Activated CD4-positive, alpha-beta T cell treated with anti-CD3 and anti-CD28 coated beads, Interleukin-2, amount 50 U/mL, for 48 hours (primary cell): Measurements from ENCODE around the gene NFYC.
A peak's percentile ranks its signal among the peaks of the same experiment; 100 is the strongest.

Experiments
- DNase-seq, 2 experiments: peaks; one replicate each; pipeline ENCODE4 v3.0.0-alpha.2; 2020

The NFYC gene

DNA sequence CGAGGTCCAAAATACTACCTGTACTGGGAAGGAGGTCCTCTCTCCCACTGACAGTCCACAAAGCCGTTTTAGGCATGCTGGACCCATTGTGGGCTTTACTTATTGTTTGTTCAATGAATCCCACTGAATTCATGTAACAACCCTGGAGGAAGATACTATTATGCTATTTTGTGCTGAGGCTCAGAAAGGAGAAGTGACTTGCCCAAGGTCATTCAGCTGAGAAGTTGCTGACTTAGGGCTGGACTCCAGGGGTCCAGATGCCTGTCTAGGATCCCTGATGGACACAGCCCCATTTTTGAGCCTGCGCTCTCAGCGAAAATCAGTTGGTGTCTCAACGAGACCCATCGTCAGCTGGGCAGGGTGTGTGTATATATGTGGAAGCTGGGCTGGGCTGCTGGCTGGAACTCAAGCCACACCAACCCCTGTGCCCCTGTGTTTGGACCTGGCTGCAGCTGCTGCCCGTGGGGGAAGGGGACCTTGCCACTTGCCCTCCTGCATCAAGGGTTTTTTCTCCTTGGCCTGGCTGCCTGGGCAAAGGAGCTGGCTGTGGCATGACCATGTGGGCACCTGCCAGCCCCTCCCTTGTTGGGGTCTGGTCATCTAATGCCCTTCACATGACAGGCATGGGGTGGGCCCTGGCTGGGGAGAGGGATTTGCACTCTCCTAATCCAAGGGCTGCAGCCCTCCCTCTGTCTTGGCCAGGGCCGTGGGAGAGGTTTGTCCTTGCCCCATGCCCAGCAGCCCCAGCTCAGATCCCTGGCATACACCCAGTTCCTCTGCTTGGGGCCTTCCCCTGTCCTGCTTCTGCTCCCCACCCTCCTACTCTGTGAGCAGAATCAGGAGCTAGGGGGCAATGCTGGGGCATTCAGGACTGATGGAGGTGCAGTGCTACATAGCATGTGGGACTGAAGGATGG lies 107.1 kb downstream of the NFYC start:
- no peak for DNase-seq

DNA sequence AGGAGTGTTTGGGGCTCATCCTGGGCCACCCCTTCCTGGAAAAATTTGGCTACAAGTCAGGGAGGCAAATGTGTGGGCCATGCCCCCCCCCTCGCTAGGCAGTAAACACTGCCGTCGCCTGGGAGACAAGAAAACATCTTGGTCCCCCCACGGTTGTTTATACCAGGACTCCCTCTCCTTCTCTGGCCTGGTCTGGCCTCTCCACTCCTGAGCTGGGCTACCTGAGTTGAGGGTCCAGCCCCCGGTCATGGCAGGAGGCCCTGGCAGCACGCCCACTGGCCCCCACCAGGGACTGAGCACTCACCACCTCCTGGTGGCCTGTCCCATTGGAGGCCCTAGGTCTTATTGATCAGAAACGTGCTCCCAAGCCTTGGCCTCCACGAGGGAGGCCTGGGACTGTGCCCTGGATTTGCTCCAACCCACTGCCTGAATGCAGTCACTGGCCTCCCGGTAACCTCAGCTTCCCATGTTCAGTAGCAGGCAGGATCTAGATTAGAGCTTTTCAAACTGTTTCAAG lies 107.9 kb downstream of the NFYC start:
- DNase-seq: no peak

DNA sequence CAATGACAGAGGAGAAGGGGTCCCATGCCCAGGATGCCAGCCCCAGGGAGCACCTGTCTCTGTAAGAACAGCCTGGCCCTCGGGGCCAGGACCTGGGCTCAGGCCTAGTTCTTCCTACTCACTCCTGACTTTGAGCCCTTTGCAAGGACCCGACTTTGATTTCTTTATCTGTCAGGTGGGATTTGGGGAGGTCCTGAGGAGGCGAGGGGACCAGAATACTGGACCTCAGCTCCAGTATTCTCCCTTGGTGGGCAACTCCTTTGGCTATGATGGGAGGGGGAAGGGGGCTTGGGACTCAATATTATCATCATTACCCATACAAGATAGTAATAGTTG lies 110.2 kb downstream of the NFYC start:
- no peak for DNase-seq

DNA sequence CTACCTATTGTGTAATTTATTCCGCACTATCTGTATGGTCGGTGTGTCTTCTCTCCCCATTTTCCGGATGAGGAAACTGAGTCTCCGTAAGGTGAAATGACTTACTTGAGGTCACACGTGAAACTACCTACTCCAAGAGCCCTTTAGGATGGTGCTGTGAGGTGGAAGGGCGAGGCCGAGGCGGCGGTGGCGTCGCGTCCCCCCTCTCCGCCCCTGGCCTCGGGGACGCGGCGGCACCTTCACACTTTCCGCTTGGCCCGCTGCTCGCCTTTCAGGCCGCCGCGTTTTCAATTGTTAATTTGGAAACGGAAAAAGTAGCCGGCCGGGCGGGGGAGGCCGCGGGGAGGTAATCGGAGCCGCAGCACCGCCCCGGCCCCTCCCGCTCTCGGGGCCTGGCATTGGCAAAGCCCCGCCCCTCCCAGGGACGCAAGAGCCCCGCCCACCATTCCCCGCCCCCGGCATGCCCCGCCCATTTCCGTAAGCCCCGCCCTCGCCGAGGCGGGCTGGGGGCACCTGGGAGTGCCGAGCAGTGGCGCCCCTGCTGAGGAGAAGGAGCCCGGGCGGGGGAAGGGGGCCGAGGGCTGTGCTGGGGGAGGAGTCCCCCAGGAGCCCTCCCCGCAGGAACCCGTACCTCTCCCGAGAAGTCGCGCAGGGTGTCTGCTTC lies 110.7 kb downstream of the NFYC start:
- peak; percentile 84 to 86 for DNase-seq

DNA sequence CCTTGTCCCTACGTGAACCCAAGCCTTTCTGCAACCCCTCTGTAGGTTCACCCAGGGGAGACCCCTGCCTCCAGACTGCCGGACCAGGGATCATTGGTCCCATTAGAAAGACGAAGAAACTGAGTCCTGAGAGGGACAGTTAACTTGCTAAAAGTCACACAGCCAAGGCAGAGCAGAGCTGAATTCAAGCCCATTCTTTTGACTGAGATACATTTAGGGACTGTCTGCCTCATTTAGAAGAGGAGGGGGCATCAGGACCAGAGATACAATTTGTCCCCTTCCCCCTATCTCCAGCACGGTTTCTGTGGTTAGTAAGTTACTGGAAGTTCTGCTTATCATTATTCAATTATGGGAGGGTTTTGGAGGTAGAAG lies 111.2 kb downstream of the NFYC start:
- DNase-seq: no peak

DNA sequence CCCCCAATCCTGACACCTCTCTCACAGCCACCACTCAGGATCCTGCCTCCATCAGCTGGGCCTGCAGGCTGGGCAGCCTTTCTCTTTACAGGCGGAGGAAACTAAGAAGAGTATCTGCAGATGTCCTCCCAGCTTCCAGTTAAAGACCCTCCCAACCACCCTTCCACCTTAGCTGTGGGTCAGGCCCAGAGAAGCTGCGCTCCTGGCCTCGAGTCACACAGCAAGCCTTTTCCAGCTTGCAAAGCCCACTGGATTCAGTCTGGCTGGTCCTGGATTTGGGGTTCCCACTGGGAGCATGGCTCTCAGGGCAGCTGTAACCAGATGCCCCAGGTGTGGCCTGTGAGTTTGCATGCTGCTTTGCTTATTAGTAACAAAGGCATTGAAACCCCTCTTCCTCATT lies 111.9 kb downstream of the NFYC start:
- DNase-seq: no peak

DNA sequence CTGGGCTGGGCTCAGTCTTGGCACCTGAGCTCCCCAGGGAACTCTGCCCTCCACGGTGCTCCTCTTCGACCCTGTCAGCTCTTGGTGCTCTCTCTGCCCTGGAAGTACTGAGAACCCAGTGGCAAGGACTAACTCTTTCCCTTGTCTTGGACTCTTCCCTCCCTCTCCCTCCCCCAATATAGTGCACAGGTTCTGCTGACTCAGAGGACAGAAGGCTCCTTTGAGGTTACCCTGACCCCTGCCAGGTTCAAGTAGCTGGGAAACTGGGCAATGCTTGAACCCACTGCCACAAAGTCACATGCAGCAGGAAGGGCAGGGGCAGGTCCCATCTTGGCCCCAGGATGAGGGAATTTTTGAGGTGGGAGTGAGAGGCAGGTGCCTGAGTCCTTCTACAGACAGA lies 112.4 kb downstream of the NFYC start:
- no peak for DNase-seq

DNA sequence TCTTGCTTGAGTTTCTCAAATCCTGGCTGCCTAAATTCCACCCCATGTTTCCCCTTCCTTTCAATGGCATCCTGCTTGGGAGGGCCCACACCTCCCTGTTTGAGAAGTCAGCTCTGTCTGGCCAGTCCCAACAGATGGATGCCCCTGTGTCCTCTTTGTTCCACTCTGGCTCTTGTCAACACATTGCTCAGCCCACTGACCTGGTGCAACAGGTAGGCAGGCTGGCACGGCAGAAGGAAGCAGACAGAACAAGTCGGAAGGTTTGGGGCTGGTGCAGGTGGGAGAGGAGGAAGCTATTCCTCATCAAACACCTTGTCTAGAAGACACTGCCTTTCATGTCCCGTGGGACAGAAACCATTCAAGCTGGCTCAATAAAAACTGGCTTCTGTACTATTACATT lies 114.7 kb downstream of the NFYC start:
- DNase-seq: no peak

DNA sequence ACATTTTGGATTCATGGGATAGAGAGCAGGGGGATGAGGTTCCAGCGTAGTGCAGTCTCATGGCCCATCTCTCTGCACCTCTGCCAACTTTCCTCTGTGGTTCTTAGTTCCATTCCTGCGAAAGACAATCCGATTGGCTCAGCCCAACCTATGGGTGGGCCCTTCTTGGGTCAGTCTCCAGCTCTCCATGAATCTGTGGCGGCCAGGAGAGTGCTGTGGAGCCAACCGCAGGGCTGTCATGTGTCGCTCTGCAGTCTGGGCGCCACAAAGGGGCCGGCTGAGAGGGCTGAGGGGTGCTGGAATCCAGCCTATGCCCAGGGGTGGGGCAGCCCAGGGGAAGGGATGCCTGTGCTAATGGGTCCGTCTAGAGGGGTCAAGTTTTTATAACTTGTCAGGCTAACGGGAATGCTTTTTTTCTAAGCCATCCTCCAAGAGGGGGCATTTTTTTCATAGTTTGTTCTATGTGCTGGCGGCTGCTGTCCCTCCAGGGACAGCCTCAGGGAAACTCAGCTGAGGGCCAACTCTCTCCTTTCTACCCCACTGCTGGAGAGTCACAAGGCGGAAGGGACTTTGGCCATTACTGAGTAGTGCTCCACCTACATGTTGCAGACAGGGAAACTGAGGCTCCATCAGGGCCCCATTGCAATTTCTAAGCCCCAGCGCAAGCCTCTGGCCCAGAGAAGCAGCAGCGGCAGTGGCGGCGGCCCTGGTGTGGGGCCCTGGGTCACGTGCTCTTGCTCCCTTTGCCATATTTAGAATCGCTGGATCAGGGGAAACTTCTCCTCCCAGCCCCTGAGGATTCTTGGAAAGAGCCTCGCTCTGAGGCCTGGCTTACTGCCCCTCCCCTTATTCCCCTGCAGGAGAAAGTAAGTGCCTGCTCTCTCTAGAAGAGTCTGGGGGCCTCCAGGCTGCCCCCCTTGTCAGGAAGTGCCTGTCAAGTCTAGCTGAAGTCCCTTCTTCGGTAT lies 115.5 kb downstream of the NFYC start:
- DNase-seq: no peak

DNA sequence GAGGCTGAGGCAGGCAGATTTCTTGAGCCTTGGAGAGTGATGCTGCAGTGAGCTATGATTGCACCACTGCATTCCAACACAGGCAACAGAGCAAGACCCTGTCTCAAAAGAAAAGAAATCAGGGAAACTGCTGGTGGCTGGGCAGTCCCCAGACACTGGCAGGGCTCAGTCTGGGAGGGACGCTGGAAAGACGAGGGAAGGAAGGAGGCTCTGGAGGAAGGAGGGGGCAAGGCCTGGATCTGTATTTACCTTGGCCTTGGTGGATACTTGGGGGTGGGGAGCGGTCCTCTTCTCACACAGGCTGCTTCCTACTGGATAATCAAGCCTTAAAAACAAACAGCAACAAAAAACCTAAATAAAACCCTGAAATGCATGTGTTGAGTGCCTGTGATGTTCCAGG lies 116.5 kb downstream of the NFYC start:
- no peak for DNase-seq

DNA sequence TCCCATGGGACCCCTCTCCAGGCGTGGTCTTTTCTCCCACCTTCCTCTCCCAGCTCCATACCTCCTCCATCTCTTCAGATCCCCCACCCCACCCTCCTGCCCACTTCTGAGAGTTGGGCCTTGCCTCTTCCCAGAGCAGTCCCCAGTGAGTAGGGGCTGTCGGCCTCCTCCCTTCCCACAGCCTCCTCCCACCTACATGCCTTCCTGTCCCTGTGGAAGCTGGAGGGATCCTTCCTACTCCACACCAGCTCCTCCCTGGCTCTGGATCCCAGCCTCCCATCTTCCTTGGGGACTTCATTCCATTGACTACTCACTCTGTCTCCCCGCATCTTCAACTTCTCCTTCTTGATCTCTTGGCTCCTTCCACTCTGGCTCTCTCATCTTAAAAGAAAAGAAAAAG lies 116.9 kb downstream of the NFYC start:
- no peak for DNase-seq

DNA sequence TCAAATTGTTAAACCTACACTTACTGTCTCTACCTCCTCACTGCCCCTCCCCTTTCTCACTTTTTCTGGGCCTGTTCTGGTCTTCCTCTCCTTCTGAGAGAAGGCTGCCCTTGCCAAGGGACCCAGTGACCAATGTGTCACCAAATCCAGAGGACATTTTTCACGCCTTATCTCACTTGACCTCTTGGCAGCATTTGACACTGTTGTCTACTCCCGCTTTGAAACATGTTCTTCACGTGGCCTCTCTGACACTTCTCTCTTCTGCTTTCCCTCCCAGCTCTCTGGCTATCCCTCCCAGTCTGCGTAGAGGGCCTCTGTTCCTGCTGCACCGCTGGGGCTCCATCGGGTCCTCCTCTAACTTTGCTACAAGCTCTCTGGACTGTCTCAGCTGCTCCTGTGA lies 117.4 kb downstream of the NFYC start:
- DNase-seq: no peak

DNA sequence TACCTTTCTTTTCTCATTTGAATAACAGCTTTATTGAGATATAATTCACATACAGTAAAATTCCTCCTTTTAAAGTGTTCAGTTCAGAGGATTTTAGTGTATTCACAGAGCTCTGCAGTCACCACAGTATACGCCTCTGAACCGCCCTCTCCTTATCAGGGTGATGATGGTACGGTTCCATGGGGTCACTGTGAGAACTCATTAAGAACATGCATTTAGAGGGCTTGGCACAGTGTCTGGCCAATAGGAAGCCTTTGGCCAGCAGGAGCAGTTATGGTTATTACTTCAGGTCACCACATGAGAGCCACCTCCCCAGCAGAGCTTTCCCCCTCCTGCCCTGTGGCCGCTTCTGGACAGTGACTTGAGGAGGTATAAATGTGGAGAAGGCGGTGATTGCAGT lies 119.4 kb downstream of the NFYC start:
- no peak for DNase-seq

DNA sequence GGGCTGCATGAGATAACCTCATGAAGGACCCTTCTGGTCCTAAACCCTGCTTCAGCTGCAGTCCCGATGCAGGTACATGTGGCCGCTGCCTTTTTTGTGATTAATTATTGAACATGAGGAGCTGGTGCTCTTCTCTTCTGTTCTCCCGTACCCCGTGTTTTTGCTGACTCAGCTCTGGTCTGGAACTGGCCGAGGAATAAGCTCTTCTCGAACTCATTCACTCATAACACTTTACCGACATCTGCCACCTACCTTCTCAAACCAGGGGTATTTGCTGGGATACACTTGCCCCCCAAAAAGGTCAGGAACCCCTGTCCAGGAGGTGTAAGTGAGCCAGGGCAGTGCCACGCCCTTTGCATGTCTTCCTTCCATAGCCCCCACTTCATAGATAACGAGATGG lies 123.9 kb downstream of the NFYC start:
- DNase-seq: no peak

DNA sequence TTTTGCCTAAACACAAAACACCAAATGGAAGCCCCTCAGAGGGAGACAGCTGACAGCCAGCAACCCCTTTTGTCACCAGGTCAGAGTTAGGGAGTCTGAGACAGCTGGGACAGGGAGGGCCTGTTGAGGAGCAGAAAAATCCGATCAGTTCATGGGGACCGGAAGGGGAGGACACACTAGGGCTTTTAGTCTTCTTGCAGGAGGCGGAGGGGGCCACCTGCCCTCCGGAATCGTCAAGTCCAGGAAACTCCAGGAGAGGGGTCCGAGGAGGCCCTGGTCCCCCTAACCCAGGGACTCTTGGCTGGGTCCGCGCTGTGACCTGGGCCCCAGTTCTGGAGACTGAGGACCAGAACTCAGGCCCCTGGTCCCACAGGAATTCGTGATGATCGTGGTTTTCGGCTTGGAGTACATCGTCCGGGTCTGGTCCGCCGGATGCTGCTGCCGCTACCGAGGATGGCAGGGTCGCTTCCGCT lies 126.3 kb downstream of the NFYC start:
- no peak for DNase-seq

DNA sequence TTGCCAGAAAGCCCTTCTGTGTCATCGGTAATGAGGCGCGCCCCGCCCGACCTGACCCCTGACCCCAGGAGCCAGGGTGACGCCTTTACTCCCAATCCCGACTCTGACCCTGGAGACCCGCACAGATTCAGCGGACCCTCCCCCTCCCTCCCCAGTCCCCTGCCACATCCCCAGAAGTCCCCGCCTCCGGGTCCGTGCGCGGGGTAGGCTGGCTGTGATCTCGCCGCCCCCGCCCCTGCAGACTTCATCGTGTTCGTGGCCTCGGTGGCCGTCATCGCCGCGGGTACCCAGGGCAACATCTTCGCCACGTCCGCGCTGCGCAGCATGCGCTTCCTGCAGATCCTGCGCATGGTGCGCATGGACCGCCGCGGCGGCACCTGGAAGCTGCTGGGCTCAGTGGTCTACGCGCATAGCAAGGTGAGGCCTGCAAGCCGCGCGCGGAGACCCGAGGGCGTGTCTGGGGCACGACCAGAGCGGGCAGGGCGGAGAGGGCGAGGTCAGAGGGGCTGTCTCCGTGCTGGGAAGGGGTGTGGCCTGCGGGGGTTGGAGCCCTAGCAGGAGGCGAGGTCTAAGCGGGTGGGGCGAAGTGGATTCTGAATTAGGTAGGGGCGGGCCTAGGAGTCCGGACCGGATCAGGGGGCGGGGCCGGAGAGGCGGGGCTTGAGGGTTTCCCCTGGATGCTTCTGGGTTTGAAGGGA lies 126.9 kb downstream of the NFYC start:
- peak; percentile 91 to 93 for DNase-seq

DNA sequence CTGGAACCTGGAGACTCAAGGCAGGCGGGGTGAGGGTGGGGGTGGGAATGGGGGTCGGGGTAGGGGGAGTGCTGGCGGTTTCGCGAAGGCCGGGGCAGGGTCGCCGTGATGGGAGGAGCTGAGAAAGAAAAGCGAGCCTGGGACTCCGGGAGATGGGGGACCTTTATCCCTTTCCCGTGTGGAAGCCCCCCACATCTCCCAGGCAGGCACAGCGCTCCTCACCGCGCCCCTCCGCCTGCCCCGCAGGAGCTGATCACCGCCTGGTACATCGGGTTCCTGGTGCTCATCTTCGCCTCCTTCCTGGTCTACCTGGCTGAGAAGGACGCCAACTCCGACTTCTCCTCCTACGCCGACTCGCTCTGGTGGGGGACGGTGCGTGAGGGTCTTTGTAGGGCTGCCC lies 127.6 kb downstream of the NFYC start:
- no peak for DNase-seq

DNA sequence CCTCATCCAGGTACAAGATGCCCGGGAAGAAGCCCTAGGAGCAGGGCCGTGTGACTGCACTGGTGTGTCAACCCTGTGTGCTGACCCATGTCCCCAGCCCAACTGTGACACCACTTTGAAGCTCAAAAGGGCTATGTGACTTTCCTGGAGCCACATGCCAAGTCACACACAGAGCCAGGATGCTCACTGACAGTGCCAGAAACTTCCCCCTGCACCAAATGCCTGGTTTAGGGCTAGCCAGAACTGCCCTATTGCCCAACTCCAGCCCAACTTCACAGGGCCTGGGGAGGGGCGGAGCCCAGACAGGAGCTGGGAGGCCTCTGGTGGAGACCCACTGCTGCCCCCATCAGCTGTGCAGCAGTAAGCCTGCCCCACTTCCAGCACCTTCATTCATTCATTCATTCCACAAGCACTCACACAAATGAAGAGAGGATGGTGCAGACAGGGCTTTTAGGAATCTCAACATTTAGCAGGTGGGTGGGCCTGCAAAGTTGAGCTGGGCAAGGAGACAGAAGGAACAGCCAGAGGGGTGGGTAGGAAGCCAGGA lies 128.8 kb downstream of the NFYC start:
- DNase-seq: no peak
